ENCODE data around the gene SSH2.

DNA sequence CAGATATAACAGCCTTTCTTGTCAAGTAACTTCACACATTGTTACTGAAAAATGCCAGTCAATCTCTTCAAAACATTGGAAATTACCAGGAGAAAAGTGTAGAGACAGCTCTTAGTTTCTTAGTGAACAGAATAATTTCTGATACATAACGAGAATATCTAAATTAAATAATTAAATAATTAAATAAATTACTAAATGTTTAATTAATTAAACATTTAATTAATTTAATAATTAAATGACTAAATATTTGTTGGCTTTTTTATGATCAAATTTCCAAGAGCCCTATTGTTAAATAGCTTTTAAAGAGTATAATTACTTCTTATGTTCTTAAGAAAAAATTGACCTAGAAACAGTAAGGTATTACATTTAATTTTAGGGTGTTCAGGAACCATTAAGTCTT lies 129.6 kb downstream of the SSH2 start:
- TF ChIP-seq POLR2A (IDR thresholded peaks at IDR 0.05; ENCODE audit: low read length): no peak
- TF ChIP-seq GATA1 (IDR thresholded peaks at IDR 0.05; ENCODE audit: low read depth, low read length): no peak
